Type B pancreatic cell (in vitro differentiated cells): Measurements from ENCODE around the gene MYPOP. TPM values are rescaled to one million over a fixed set of nuclear protein-coding genes. Genes with fewer than 3 reads are reported as not detected.

ENCODE experiments used
- DNase-seq: peaks from one replicate; pipeline ENCODE4 v3.0.0; 2021; ENCODE audit warnings: mixed read lengths; ENCODE audit not compliant: unreplicated experiment; ENCODE audit errors: extremely low spot score
- H3K27ac Mint-ChIP-seq: 2 replicates; pipeline ENCODE4 v1.8.0; 2021; ENCODE audit warnings: mild to moderate bottlenecking, mixed read lengths
- H3K27me3 Mint-ChIP-seq: 2 replicates; pipeline ENCODE4 v1.8.0; 2021; ENCODE audit warnings: mixed read lengths
- H3K36me3 Mint-ChIP-seq: 2 replicates; pipeline ENCODE4 v1.8.0; 2021; ENCODE audit warnings: mixed read lengths
- H3K4me1 Mint-ChIP-seq: one replicate; pipeline ENCODE4 v1.8.0; 2021; ENCODE audit warnings: mixed read lengths; ENCODE audit not compliant: unreplicated experiment
- H3K4me3 Mint-ChIP-seq: 2 replicates; pipeline ENCODE4 v1.8.0; 2021; ENCODE audit warnings: mild to moderate bottlenecking, mixed read lengths
- H3K9me3 Mint-ChIP-seq: 2 replicates; pipeline ENCODE4 v1.8.0; 2021; ENCODE audit warnings: mixed read lengths
- CTCF ChIP-seq: fragments of 200-600 bp; sonication (generic); conservative IDR thresholded peaks from 2 replicates; pipeline ENCODE4 v1.5.0; 2021; ENCODE audit warnings: antibody characterized with exemption, mild to moderate bottlenecking
- total RNA-seq: library from RNA; stranded (reverse); gene quantifications from 2 replicates; pipeline ENCODE4 v1.2.1, GENCODE V29; 2021; ENCODE audit warnings: low replicate concordance

Gene MYPOP
- total RNA-seq, 1 donor from 2014 or later = 8.5 TPM

DNA sequence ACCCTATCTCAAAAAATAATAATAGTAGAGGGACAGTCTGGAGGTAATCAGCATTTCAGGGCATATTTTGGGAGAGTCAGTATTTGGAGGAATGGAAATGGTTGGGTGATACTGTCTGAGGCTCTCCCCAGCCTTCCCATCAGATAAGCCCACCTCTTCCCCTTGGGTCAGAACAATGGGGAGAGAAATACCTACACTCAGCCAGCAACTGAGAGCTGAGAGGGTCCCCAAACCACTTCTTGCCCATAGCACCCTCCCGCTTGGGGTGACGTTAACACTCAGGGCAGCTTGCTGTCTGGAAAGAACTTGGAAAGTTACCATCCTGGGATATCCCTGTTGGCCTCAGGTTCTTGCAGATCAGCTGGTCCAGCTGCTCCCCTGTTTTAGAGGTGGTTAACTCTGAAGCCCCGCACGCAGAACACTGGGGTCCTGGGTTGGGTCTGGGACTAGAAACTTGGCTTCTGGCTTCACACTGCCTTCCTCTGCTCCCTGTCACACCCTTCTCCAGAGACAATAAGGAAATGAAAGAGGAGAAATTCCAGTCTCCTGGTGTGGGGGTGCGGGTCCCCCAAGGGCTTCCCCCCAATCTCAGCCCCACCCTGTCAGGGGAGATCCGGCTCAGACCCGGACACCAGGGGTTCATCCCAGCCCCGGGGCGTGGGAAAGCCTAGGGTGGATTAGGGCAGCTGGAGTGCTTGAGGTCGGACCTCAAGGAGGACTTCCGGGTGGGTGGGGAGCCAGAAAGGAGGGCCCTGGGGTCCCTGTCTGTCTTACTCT is 35.8 kb downstream of the MYPOP start:
- Mint-ChIP-seq H3K27ac (no peak overlapping the region), H3K4me1 (peaks cover 8% of the 10 kb centered on the region), H3K4me3 (no peak overlapping the region), H3K27me3 (peaks cover 54% of the 10 kb centered on the region), H3K9me3 (no peaks in the 10 kb centered on the region), H3K36me3 (no peaks in the 10 kb centered on the region)
- TF ChIP-seq CTCF = no peak
- no peak for DNase-seq

DNA sequence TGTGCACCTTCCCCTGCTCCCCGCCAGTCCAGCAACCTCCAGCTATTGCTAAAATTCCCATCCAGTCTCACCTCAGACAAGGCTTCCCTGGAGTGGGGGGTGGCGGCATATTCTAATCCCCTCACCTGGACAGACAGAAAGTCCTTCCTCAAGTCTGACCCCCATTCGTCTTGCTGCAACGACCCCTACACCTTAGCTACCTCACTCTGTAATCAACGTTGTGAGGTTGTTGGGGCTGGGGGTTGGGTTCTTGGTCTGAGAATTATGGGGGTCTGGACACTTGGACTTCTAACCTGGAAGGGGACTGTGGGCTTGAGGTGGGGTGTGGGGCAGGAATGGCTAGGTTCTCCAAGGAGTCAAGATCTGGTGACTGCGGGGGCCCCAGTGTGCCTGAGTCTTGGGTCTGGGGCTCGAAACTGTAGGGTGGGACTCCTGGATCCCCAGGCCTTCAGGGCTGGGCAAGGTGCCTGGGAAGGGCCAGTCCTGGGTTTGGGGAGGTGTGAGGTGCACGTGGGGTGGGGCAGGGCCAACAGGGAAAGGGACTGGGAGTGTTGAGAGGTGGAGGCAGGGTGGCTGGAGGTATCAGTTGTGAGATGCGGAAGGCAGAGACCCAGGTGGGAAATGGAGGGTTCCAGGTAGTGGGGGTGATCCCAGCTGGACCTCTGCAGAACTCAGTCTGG is 37.0 kb downstream of the MYPOP start:
- no peak for DNase-seq
- Mint-ChIP-seq H3K36me3 (no peaks in the 10 kb centered on the region), H3K27me3 (peaks cover 54% of the 10 kb centered on the region), H3K4me3 (peak overlapping the region; percentile 84), H3K27ac (no peak overlapping the region), H3K4me1 (peaks cover 8% of the 10 kb centered on the region), H3K9me3 (no peaks in the 10 kb centered on the region)
- no peak for TF ChIP-seq CTCF

GRCh38 chr19:45864629-45865082 is 37.8 kb downstream of the MYPOP start:
- Mint-ChIP-seq H3K9me3 (no peaks in the 10 kb centered on the region), H3K4me1 (peaks cover 8% of the 10 kb centered on the region), H3K27ac (peak overlapping the region; percentile 59), H3K27me3 (peaks cover 54% of the 10 kb centered on the region), H3K36me3 (no peaks in the 10 kb centered on the region), H3K4me3 (peak overlapping the region; percentile 84)
- DNase-seq = no peak
- TF ChIP-seq CTCF = no peak

DNA sequence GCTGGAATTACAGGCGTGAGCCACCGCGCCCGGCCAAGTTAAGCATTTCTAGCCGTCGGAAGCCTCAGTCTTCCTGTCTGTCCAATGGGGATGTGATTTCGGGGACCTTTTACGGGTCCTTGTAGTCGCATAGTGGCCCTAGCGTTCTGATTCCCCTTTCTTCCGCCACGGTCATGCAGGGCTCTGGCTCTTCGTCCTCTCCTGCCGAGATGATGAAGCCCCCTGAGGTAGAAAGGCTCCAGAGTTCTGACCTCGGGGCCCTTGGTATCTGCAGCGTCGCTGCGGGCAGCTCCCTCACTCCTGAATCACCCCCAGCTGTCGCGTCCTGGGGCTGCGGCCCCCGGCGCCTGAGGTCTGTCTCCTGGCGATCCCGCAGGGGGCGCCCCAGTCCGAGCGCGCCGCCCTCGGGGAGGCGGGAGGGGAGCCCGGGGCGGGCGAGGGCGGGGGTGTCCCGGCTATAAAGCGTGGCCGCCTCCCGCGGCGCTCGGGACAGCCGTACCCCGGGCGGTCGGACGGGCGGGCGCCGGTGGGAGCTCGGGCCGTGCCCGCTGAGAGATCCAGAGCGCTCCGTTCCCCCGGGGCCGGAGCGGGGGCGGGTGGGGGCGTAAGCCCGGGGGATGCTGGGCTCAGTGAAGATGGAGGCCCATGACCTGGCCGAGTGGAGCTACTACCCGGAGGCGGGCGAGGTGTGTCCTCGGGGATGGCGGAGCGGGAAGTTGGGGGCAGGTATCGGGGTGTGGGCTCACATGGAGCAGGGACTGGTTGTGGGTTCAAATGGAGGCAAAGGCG is 38.4 kb downstream of the MYPOP start, which contains the start of gene FOXA3:
Gene FOXA3, plus strand, starts transcription at position 487 of the 789 bp plus-strand sequence. Its CDS starts 131 bp downstream, at position 618.
- Mint-ChIP-seq H3K4me3 (peak within 1 kb of the TSS; percentile 97), H3K36me3 (no peaks in the 10 kb centered on the region), H3K4me1 (peaks cover 8% of the 10 kb centered on the region), H3K27ac (peak within 1 kb of the TSS; percentile 93), H3K27me3 (peaks cover 54% of the 10 kb centered on the region), H3K9me3 (no peaks in the 10 kb centered on the region)
- peak; percentile 73 for DNase-seq
- TF ChIP-seq CTCF = peak; percentile 70

GRCh38 chr19:45863335-45863839 is 39.0 kb downstream of the MYPOP start:
- Mint-ChIP-seq H3K9me3 (no peaks in the 10 kb centered on the region), H3K36me3 (no peaks in the 10 kb centered on the region), H3K4me1 (peaks cover 8% of the 10 kb centered on the region), H3K27me3 (peaks cover 54% of the 10 kb centered on the region), H3K27ac (peak overlapping the region; percentile 93), H3K4me3 (peak overlapping the region; percentile 97)
- no peak for DNase-seq
- TF ChIP-seq CTCF = no peak
